NCI-H446 (cell line): Measurements from ENCODE around the gene DNAJB13.

Experiments used
- DNase-seq, 2 experiments: peaks; one replicate each; lab custom pipeline; 2025; lab: John Stamatoyannopoulos, UW

Gene DNAJB13

DNA sequence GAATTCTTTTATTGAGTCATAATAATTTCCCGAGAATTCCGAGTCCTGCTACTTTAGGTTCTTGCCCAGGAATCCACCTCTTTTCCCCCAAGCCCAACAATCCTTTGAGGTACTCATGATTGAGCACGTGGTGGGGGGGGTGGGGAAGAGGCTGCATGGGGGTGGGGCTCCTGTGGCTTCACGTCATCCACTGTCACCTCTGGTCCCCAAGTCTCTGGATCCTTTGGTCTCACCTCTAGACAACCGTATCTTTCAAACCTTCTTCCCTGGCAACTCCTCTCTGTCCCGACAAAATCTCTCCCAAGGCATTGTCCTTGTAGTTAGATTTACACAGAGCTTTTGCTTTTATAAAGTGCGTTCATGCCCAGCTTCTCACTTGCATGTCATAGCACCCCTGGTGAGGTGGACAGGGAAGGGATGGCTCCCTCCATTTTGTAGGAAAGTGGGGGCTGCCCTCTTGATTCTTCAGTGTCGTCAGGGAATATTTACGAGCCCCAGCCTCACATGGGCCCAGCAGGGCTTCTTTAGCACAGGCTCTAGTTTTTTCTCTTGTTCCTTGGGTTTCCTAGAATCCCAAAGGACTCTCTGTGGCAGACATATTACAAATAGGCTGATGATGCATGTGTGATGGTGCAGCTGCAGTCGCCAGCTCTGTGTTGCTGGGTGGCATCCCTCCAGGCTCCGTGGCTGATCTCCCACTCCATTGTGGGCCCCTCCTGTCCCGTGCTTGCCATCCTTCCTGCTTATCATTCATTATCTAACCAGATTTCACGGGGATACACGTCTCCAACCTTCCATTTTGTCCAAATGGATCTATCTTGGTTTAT lies 49.7 kb downstream of the DNAJB13 start:
- DNase-seq, result no peak

DNA sequence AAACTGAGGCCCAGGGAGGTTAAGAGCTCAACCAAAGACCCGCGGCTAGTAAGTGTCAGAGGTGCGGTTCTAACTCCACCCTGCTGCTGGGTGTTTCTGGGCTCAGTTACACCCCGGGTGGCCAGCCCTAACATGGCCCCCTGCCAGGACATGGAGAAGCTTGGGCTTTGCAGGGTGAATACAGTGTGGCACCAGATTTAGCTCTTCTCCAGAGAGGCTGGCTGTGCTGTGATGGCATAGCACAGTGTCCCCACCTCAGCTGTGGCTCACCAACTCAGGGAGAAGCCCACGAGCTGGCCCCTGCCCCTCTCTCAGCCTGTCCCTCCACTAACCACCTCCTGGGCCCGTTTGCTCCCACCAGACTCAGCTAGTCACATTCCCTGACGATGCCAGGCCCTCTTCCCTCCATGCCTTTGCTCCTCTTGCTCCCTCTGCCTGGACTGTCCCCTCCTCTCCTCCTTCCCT lies 51.0 kb downstream of the DNAJB13 start:
- no peak for DNase-seq

DNA sequence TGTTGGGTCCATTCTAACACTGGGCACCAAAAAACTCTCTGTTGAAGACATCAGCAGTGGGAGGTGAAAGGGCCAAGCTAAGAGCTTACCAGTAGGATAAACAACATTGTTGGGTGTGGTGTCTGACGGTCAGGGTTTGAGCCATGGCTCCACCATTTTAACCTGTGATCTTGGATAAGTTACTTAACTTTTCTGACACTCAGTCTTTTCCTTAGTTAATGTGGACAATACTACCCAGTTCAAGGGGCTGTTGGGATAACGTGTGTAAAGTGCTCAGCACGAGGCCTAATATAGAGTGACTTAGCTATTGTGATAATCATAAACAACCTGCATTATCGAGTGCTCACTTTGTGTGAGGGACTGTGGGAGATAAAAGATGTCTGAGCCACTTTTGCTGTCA lies 52.0 kb downstream of the DNAJB13 start:
- no peak for DNase-seq

DNA sequence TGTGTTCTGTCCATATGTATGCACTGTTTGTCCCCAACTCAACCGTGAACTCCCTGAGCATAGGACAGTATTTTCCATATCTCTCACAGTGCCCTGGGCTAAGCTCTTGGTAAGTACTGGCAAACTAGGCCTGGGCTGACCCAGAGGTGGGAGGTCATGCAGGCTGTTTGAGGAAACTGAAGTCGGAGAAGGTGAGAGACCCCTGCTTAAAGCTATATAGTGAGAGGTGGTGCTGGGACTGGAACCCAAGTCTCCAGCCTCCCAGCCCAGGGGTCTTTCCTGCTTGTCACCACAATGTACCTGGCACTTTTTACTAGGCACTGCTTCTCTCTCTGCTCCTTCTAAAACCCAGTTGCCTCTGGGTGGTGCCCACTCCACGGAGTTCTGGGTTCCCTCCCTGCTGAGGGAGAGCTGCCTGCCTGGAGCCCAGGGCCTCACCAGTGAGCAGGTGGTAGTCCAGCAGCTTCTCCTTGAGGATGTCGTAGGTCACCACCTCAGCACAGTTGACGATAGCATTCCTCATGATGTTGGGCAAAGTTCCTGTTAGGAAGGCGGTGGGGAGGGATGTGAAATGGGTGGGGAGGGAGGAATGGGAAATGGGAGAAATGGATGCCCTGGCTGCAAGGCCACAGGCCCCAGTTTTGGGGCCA lies 53.3 kb downstream of the DNAJB13 start:
- no peak for DNase-seq

DNA sequence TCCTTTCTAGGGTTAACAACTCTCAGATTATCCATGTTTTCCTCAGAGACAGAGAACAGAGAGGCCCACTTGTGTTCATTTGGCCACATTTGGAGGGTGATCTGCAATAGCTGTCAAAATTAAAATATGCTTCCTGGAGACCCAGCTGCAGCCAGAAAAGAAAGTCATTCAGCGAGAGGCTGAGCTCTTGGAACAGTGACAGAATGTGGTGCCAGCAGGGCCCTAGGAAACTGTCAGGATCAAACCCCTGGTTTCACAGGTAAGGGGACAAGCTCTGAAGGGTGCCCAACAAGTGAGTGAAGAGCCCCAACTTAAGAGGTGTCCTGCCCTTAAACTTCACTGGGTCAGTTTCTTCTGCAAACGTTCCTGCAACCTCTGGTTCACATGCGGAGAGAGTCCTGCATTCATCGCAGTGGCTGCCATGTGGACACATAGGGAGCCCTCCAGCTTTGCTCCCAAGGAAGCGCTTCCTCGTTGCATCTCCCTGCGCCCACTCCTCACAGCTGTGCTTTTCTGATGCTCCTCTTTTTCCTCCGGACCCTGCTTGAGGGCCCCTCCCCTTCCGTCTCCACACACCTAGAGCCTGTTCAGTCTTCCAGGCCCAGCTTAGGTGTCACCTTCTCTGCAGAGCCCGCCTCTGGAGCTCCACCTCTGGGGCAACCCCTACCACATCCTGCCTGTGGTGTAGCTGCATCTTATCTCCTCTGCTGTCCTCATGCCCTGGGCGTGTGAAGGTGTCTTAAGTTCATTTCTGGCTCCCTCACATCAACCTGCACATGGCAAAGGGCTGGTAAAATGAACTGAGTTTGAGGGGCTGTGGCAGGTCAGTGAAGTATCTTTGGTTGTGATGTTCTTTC lies 54.2 kb downstream of the DNAJB13 start:
- no peak for DNase-seq

DNA sequence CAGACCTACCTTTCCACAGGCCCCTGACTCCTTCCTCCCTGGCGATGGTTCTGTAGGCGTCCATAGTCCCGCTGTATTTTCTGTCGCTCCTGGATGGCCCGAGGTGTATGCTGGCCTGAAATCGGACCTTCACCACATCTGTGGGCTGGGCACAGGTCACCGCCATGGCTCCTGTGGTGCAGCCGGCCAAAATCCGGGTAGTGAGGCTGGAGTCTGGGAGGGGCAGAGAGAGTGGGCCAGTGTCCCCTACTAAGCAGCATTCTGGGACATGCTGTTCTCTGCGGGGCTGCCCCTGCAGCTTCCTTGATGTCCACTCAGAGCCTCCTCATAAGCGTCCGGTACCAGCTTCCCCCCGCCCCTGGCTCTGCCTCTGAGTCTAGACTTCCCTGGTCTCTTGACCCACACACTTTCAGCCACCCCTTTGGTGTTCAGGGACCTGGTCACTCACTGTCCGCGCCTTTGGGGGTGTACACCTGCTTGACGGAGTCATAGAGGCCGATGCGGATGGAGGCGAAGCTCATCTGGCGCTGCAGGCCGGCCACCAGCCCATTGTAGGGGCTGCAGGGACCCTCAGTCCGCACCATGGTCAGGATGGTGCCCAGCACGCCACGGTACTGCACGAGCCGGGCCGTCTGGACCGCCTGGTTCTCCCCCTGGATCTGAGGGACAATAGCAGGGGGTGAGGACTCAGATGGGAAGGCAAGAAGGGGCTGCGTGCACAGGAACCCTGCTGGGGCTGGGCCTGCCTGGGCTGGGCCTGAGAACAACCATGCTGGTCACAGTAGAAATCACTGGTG lies 55.1 kb downstream of the DNAJB13 start:
- DNase-seq, result no peak

DNA sequence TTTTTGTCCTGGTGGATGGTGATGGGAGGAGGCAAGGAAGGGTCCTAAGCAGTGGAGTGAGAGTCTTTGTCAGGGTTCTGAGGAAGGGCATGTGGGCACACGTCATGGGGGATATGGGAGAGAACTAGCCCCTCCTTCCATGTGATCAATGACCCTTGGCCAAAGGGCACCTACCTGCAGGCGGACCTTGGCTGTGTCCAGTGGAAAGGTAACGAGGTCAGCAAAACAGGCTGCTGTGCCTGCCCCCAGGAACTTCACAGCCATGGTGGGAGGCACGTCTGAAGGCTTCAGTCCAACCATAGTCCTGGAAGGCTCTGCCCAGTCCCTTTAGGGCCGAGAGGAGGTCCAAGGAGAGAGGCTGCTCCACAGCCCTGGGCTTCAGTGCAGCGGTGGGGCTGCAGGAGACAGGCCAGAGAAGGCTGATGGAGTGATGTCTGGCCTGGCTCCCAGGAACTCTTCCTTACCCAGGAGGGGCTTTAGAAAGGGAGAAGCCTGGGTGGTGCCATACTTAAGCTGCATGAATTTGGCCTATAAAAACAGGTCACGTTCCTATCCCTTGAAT lies 56.0 kb downstream of the DNAJB13 start:
- no peak for DNase-seq

DNA sequence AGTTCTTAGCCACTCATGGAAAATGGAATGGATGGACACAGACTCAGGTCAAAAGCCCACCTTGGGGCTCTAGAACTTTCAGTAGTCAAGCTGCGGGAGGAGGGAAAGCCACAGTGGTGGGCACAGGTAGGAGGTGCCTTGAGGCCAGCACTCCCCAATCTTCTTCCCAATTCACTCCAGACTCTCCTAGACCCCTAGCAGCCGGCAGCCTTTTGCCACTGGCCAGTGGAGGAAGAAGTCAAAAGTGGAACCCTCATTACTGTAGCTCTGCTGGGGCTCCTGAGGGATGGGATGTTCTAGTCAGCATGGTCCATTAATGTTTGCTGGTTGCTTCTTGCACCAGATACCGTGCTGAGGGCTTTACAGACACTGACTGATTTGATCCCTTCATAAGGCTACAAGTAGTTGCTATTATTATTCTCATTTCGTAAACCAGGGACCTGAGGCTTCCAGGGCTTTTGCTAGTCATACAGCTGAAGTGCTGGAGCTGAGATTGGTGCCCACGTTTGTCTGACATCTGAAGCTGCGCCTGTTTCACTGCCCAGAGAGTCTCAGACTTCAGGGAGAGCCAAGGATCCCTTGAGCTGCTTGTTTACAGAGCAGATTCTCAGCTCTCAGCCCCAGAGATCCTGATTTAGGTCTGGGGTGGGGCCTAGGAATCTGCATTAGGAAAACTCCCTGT lies 57.0 kb downstream of the DNAJB13 start:
- DNase-seq, result no peak

DNA sequence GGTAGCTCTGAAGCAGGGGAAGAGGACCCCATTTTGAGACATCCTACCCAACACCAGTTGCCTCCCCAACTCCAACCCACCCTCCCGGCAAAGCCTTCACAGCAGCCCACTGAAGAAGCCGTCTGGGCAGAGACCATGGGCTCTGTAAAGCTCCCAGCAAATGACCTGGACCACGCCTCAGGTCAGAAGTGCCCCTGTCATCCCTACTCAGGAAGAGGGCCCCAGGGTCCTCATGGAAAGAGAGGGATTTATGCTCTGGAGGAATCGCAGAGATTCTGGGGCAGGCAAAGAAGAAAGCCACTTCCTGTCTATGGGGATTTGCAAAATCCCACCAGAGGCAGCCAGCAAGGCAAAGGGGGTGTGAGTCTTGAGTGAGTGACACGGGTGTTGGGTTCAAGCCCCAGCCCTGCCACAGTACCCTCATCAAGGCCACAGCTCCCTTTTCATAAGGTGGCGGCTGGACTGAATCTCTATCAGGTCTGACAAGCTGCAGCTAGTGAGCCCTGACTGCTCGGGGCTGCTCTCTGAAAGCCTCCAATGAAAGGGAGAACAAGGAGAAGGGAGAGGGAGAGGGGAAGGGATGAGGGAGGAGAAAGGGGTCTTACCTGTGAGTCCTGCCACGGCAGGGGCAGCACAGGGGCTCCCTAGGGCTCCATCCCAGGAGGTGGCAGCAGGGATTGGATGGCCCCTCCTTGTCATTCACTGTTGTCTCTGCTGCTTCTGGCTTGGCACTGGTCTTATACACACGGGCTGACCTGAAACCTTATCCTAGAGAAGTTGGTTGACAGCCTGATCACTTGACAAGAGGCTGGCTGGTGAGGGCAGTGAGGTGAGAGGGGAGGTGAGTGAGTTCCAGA lies 57.8 kb downstream of the DNAJB13 start, which contains the start of gene UCP3:
TSS of gene UCP3 (minus strand) at position 713 of the 857 bp plus-strand sequence. CDS start 2,043 bp downstream, outside the sequence.
- no peak for DNase-seq

DNA sequence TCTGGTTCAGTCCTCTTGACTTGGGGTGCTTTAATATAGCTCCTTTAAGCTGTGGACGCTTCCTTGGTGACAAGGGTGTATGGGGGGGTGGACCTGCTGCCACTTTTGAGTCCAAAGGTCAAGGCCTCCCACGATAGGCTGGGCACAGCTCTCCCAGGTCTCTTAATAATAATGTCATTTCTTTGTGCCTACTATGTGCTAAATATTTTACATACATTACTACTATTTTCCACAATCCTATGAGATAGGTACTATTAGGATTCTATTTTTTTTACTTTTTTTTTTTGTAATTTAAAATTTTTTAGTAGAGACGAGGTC lies 58.4 kb downstream of the DNAJB13 start:
- DNase-seq, result no peak

DNA sequence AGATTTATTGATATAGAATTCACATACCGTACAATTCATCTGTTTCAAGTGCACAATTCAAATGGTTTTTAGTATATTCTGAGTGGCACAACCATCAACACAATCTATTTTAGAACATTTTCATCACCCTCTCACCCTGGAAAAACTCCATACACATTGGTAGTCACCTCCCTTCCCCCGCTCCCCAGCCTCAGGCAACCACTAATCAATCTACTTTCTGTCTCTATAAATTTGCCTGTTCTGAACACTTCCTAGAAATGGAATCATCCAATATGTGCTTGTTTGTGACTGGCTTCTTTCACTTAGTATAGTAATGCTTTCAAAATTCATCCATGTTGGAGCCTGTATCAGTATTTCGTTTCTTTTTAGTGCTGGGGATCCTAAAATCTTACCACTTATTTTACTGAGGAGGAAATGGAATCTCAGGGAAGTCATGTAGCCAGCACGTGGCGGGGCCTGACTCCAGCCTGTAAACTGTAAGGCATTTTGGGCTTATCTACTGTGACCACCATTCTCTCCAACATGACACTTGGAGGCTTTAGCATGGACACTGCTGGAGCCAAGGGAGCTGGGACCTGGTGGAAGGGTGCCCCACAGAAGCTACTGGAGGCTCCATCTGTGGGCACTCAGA lies 59.0 kb downstream of the DNAJB13 start:
- no peak for DNase-seq

DNA sequence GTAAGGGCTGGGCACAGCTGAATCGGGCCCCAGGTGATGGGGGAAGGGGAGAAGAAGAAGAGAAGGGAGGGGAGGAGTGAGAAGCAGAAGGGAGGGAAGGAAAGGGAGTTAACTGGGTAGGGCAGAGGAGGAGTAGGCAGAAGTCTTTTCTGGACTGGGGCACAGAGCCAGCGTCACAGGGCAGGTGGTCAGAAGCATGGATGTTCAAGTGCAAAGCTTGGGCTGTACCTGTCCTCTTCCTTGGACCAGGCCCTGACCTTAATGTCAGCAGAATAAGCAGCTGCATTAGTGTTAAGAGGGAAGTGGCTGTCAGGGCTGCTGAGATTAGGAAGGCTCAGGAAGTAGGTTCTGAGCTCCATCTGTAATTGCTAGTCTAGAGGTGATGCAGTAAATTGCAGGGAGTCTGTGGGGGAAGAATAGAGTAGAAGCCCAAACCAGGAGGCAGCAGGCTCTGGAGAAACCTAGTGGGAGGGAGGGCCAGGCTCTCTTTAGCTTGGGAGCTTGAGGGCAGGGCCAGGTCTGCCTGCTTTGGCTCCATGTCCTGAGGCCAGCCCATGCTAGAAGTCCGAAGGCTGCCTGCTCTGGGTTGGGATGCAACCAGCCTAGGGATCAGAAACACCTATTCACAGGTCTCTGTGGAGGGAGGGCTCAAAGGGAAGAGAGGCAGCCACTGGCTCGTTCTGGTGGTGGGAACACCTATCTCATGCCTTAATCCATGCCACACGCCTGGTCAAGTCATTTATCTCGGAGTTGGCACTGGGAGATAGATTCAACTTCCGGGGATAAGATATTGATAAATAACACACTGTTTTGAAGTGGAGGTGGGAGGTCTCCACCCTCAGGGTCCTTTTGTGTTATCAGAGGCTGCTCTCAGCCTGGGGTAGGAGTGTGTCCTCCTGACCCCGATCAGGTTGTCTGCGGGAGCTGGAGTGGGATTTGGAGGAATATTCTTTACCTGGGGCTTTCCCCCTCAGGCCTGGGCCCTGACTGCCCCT lies 59.8 kb downstream of the DNAJB13 start:
- no peak for DNase-seq

DNA sequence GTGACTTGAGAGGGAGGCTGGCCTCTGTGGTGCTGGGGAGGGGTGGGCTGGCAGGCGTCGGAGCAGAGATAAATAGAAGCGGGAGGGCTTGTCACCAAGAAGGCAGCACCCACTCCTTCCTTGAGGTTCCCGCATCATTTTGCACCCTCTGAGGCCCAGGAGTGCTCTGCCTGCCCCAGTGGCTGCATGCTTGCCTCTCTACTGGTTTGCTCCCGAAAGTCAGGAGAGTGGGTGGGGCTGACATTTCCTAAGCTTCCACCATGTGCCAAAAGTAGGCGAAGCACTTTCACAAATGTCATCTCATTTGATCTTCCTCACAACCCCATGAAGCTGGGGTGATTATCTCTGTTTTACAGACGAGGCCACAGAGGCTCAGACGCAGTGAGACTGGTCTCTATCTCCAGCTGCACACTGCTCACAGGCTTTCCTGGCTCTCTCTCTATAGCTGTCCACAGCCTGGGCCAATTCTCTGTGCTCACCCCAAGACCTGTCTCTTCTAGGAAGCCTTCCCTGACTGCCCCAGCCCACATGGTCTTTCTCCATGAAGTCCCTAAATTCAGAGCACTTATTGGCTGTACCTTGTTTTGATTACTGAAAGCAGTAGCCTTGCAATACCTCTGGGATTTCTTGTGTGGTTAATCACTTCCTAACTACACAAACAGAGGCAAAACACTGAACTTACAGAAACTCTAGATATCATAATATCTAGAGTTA lies 60.7 kb downstream of the DNAJB13 start:
- DNase-seq, result no peak

DNA sequence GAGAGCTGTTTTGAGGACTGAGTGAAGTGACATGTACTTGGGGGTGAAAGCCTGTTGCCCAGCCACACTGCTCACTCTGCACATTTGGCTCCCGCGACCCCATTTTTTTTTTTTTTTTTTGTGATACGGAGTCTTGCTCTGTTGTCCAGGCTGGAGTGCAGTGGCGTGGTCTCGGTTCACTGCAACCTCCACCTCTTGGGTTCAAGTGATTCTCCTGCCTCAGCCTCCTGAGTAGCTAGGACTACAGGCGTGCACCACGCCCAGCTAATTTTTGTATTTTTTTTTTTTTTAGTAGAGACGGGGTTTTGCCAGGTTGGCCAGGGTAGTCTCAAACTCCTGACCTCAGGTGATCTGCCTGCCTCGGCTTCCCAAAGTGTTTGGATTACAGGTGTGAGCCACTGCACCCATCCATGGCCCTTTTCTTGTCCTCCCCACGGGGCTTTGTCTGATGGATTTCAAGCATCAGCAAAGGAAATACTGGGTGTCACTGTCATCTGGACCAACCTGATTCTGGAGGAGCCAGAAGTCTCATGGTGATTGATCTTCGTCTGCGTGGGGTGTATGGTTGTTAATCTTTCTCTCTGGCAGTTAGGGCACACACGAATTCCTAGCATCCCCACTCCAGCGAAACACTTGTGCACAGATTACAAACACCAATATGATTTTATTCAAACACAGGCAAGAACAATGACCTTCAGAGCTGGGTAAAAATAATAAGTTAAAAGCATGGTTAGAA lies 61.4 kb downstream of the DNAJB13 start:
- DNase-seq, result no peak

DNA sequence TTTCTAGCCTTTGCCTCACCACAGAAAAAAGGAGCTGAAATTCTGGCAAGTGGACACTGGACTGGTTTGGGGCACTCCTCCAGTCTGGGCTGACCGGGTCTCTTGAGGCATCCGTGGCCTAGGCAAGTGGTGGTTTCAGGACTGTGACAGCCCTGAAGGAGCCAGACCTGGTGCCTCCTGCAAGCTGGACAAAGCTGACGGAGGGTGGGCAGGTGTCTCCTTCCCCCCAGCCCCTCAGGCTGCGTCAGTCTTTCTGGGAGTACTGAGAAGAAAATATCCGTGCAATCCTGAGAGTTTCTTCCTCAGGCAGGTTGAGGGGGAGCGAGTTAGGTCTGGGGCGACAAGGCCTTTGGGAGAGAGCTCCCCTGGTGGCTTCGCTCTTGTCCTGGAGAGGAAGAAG lies 62.3 kb downstream of the DNAJB13 start:
- DNase-seq, result no peak

DNA sequence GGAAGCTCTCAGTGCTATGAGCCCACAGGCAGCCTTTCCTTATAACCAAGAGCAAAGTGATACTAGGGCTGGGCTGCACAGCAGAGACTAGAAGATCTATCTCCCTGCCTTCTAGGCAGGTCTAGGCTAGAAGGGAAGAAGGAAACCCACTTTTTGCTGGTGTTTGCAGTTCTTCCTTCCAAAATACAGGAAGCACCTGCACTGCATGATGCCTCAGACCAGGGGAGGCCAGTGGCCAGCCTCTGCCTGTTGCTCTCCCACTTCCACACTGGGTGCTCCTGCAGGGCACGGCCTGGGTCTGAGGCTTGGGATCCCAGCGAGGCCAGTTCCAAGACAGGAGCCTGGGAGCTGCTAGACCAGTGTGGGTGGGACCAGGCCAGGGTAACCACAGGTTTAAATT lies 64.1 kb downstream of the DNAJB13 start:
- DNase-seq, result no peak
